Suppressor macrophage (primary cell): Measurements from ENCODE around the gene ARHGEF1.
"Not testable (repeated sequence)": the region's sequence is repeated elsewhere in the genome, so short reads cannot be mapped to it uniquely, and the experiment has no call there.

ENCODE experiments used
- DNase-seq, 4 experiments: peaks; one replicate each; pipeline ENCODE4 v3.0.0-alpha.2; 2020 to 2022

ARHGEF1 gene

DNA sequence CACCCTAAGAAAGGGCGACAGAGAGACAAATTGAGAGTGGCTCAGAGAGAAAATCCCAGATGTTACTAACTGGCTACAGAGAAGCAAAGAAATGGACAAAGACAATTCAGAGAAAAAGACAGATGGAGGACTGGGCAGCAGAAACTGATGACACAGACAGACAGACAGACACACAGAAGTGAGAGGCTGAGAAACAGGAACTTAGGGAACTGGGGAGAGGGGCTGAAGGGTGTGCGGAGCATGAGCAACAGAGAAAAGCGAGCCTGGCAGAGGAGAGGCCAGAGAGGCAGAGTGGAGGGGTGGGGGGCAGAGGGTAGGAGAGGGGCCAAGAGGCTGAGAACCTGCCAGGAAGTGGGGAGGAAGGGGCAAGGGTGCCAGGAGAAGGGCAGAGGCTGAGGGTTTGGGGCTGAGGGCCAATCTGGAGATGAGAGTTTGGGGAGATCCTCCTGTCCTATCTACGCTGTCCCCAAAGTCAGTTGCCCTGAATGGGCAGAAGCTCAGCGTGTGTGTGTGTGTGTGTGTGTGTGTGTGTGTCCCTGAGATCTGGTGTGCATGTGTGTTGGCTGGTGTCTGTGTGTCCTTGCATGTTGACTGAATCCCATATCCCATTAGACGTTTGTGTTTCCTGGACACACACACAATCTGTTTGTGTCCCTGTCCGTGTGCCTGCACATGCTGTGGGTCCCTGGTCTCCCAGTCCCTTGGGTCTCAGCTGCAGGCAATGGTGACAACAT is 50.9 kb downstream of the ARHGEF1 start:
- peak in 1 of 4 experiments; percentile 35 for DNase-seq

DNA sequence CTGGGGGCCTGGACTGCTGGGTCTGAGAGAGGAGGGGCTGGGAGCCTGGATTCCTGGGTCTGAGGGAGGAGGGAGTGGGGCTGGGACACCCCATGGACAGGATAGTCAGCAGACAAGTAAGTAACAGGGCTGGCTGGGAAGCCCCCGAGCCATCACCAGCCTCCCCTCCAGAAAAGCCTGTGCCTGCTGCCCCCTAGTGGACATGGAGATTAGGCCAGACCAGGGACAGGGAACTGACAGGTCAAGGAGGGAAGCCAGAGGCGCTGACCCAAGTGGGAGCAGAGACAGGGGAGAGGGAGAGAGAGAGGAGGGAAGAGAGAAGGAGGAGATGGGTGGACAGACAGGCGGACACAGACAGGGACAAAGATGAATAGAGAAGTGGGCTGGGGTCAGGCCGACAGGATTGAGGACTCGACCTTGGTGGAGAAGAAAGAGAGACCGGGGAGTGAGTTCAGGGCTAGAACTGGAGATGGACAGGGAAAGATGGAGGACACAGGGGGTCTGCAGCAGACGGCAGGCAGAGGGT is 51.9 kb downstream of the ARHGEF1 start:
- peak; percentile 72 to 86 (median 83) for DNase-seq

DNA sequence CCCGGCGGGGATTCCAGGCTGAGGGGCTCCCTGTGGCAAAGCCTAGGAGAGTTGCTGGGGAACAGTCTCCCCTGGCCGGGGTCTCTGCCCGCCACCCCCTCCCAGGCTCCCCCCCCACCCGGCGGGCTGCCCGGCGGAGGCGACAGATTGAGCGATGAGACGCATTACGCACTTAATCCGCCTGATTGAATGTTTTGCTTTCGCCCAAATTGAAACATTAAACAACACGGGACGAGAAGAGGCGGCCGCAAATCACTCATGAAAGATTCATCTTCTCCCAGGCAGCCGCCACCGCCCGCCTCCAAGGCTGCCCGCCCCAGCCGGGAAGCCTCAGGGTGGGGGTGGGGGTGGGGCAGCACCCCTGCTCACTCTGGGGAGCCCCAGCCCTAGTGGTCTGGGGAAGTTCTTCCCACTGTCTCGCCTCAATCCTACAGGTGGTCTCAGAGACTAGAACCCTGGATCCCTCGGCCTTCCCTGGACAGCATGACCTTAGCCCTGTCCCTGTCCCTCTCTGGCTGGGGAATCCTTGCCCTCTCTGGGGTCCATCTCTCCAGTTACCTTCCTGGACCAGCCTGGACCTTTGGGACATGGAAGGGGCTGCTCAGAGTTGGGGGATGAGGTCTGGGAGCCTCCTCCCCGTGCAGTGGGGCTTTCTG is 52.9 kb downstream of the ARHGEF1 start:
- DNase-seq, result no peak

DNA sequence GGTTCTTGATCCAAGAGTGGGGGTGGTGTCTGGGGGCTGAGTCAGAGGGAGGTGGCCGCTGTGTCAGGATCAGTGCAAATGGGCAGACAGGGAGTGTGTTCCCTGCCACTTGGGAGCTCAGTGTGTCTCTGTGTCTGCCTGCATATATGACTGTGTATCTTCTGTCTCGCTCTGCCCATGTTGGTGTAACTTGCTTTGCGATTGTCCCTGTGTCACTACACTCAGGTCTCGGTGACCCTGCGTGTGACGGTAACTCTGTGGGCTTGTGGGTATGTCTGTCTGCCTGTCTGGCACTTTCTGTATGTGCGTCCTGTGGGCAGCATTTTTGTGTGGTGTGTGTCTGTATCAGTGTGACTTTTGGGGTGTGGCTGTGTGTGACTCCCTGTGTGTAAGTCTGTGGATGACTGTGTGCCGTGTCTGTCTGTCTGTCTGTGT is 53.4 kb downstream of the ARHGEF1 start:
- no peak for DNase-seq

DNA sequence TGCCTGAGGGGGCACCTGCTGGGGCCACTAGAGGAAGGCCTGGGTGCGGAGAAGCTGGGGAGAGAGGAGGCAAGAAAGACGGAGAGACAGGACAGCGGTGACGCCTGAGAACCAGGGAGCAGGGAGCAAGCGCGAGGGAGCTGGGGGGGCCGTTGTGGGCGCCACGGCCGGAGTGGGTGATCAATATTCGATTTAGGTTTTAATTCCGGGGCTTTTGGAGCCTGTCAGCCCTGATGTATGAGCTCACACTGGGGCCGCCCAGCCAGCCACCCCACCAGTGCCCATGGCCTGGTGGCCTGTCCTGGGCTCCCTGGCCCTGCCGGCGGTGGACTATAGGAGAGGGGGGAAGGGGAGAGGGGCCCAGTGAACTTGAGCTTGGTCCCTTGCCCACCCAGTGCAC is 54.0 kb downstream of the ARHGEF1 start:
- DNase-seq, result no peak

DNA sequence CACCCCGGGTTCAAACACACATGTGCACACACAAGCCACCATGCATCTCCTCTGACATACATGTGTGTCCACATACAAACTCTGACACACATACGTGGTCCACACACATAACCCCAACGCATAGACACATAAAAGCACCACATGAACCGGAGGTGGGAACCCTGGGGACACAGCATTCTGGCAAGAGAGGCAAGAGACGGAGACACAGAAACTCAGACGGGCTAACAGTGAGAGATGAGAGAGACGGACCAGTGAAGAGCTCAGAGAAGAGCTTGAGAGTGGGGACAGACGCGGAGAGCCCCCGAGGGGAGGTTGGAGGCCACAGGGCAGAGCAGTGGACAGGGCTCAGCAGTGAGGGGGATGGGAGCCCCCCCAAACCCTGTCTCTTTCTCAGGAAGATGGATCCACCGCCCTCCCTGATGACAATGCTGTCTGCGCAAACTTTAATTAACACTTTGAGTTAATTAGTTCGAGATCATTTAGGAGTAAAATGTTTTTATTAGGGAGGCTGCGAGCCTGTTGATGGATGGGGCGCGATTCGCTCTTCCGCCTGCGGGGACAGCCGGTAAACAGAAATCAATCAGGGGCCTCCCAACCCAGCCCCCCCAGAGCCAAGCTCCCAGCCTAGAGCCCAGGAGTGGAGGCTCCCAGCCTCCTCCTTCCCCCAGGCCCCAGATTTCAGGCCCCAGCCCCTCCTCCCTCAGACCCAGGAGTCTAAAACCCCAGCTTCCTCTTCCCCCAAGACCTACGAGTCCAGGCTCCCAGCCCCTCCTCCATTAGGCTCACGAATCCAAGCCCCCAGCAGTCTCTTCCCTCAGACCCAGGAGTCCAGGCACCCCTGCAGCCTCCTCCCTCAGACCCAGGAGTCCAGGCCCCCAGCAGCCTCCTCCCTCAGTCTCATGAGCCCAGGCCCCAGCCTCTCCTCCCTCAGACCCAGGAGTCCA is 54.8 kb downstream of the ARHGEF1 start:
- DNase-seq, result no peak

DNA sequence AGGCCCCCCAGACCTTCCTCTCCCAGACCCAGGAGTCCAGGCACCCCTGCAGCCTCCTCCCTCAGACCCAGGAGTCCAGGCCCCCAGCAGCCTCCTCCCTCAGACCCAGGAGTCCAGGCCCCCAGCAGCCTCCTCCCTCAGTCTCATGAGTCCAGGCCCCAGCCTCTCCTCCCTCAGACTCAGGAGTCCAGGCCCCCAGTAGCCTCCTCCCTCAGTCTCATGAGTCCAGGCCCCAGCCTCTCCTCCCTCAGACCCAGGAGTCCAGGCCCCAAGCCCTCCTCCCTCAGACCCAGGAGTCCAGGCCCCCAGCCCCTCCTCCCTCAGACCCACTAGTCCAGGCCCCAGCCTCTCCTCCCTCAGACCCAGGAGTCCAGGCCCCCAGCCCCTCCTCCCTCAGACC is 56.2 kb downstream of the ARHGEF1 start:
- DNase-seq, result not testable (repeated sequence)

DNA sequence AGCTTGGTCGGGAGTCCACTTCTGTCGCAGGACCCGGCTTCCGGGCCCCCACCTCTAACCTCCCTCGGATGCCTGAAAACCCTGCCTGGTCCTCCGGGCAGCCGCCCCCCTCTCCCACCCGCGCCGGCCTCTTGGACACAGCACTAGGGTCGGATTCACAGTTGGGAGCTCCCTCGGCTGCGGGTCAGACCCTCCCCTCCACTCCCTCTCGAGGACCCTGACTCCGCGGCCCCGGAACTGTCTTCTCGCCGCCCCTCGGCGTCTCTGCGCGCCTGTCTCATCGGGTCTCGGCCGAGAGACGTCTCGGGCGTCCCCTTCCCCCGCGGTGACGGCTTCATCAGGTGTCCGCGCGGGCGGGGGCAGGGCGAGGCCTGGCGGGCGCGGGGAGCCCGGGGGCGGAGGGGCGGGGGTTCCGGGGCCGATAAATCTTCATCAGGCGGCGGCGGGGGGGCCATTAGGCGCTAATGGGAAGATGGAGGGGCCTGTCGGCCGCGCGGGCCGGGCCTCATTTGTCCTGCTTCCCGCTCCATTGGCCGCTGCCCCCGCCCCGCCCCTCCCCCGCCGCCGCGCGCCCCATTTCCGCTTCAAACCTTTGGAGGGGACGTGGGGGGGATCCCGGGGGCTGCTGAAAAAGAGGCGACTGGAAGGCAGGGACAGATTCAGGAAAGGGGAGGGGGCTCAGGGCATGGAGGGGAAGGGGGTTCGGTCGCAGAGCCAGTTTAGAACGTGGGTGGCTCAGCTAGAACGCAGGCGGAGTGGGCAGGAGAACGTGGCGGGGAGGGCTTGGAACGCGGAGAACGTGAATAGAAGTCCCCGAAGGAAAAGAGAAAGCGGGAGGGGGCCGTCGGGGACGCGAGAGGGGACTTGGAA is 57.1 kb downstream of the ARHGEF1 start:
- DNase-seq, result peak in 3 of 4 experiments; percentile 20 to 57 (median 45)

DNA sequence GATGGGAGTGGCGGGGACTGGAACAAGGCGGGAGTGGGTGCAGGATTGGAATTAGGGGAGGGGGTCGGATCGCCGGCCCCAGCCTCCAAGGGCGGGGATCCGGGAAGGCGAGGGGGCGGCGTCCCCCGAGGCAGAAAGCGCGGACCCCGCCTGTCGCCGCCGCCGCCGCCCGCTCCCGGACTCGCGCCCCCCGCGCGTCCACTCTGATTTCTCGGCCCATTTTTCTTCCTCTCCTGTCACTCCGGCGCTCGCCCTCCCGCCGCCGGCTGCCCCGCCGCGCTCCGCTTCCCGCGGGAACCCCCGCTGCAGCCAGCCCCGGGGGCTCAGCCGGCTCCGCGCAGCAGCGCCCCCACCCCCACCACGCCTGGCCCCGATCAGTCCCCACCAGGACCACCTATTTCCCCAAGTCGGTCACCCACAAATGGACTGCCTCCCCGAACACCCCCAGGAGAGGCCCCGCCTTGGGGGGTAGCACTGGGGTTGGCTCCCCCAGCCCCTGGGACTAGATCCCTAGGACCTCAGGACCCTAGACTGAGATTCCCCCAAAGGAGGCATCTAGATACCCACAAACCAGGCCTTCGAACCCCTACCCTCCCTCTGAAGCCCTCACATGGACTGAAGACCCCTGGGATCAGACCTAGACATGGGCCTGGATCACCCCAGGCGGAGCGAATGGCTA is 57.9 kb downstream of the ARHGEF1 start:
- no peak for DNase-seq

DNA sequence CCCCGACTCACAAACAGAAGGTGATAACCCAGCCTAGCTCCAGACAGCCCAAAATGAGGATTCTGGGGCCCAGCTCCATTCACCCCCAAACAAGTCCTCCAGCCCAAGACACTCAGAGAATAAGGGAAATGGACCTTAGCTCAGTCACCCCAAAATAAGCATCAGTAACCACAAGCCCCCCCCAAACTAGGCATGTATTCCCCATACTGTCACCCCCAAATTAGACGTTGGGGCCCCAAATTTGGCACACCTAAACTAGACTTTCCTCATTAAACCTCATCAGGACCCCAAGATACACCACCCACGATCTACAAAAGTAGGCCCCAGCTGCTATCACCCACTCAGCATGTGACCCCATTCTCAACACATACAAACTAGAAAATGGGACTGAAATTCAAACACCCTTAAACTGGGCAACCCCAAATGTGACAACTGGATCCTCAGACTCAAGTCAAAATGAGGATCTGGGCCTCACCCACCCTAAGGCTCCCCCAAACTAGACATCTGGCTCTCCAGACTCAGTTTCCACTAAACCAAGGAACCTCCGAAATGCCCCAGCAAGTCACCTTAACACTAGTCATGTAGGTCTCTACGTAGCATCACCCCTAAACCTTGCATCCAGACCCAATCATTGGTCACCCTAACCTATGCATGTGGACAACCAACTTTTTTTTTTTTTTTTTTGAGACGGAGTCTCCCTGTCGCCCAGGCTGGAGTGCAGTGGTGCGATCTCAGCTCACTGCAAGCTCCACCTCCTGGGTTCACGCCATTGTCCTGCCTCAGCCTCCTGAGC is 58.6 kb downstream of the ARHGEF1 start:
- DNase-seq, result no peak

DNA sequence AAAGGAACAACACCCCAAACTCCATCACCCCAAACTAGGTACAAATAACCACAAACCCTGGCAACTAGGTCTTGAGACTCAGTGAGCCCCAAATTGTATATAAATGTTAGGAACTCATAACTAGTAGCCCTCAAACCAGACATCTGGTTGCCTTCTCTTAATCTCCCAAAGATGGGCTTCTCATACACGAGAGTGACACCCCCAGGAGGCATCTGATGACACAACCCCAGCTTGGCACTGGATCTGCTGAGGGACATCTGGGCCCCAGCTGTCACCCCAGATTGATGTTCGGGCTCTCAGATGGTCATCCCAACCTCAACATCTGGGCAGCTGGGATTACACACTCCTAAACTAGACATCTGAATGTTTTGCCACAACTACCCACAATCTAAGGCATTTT is 61.4 kb downstream of the ARHGEF1 start:
- DNase-seq, result no peak

DNA sequence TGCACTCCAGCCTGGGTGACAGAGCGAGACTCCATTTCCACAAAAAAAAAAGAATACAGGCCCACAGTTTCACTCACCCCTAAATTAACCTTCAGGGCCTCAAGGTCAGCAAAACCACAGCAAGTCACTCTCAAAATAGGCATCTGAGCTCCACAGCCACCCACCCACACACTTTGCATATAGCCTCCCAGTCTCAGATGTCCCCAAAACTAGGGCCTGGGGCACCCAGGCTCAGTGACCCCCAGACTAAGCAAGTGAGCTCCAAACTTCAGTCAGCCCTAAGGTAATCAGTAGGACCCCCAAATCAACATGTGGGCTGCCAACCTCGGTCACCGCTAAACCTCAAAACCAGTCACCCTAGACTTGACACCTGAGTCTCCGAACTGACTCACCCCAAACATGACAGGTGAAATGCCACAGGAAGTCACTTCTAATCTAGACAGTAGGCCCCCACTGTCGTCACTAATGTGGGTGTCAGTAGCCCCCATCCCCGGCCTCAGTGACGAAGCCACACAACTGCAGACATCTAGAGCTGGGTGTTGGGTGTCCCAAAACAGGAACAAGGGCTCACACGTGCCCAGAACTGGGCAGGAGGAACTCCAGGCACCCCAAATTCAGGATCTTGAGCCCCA is 62.3 kb downstream of the ARHGEF1 start:
- DNase-seq, result peak in 2 of 4 experiments; percentile 37 to 39

DNA sequence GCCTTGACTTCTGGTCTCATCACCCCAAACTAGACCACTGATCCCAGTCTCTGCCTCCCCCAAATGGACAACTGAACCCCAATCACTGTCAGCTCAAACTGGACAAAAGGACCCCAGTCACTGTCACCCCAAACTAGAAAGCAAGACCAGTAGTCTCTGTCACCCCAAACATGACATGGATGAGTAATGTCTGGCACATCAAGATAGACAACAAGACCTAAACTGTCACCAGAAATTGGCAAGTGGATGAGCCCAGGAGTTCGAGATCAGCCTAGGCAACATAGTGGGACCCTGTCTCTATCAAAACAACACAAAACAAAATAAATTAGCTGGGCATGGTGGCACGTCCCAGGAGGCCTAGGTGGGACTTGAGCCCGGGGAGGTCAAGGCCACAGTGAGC is 64.1 kb downstream of the ARHGEF1 start:
- no peak for DNase-seq

DNA sequence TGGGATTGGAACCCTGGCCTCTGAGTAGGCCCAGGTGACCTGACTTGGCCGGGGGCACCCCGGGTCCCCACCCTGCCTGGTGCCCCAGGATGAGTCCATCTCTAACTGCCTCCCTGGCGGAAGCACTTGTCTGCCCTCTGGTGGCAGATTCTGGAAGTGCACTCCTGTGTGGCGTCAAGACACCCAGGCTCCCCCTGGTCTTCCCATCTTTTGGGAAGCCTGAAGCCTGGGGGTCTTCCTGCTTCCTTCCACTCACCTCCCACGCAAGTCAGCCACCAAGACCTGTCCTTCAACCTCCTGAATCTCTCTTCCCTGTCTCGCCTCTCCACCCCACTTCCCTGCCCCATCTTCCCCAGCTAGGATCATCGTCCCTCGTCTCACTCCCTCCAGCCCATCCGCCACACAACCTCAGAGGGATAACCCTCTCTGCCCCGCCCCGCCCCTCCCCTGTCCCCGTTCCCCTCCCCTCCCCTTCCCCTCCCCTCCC is 68.7 kb downstream of the ARHGEF1 start:
- DNase-seq, result peak; percentile 81 to 91 (median 87)

DNA sequence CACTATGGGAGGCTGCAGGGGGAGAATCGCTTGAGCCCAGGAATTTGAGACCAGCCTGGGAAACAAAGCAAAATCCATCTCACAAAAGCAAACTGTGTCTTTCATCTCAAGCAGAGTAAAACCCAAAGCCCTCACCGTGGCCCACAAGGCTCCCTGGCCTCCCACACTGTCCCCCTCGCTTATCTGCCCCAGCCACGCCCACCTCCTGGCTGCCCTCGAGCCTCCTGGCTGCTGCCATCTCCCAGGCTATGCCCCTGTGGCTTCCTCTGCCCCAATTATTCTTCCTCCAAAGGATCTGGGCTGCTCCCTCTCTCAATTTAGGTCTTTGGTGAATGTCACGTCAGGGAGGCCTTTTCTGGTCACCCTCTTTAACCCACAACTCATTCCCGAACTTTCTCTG is 72.5 kb downstream of the ARHGEF1 start:
- no peak for DNase-seq

DNA sequence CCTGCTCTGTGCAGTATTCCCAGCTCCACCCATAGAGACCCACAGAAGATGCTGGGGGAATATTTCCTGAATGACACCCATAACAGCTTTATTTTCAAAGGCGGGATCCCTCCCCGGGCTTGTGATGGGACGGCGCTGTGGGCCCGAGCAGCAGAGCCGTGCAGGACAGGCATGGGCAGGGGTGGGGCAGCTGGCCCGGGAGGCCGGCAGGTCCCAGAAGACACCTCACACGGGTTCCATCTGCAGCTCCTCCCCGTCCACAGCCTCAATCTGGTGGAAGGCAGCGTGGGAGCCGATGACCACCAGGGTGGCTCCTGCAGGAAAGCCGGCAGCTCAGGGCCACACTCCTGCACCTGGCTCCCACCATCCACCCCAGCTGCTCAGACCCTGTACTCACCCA is 73.6 kb downstream of the ARHGEF1 start:
- DNase-seq, result no peak
